Lung (tissue), 12 donors: Measurements from ENCODE around the gene SLC46A2. TPM values are rescaled to one million over a fixed set of nuclear protein-coding genes. Genes with fewer than 3 reads are reported as not detected.

Source experiments
- ATAC-seq: fragments of 200-7000 bp; cut with Tn5 transposase; one replicate; pipeline ENCODE4 v1.9.1; 2020; ENCODE audit warnings: moderate number of reproducible peaks; ENCODE audit not compliant: insufficient read depth, low FRiP score
- DNase-seq, 3 donors: peaks; one replicate each; pipeline ENCODE4 v3.0.0-alpha.2; 2013 to 2017
- H3K27ac ChIP-seq, 2 donors: one replicate each; pipeline ENCODE4 v1.5.1; 2013; ENCODE audit warnings: mild to moderate bottlenecking in 2 of 2, moderate library complexity in 2 of 2, control low read depth in 1 of 2, inconsistent platforms in 1 of 2, low read depth in 1 of 2, low read length in 1 of 2
- H3K27me3 ChIP-seq, 3 donors: one replicate each; pipeline ENCODE4 v1.5.1; 2013; ENCODE audit warnings: low read length in 2 of 3; ENCODE audit not compliant: control insufficient read depth in 3 of 3, insufficient read depth in 3 of 3
- H3K36me3 ChIP-seq, 4 donors: one replicate each; pipeline ENCODE4 v1.5.1; 2013; ENCODE audit warnings: low read length in 4 of 4, mild to moderate bottlenecking in 1 of 4, moderate library complexity in 1 of 4; ENCODE audit not compliant: control insufficient read depth in 4 of 4, insufficient read depth in 4 of 4
- H3K4me1 ChIP-seq, 5 donors: one replicate each; pipeline ENCODE4 v1.5.1; 2013; ENCODE audit warnings: low read length in 5 of 5, mild to moderate bottlenecking in 2 of 5, moderate library complexity in 1 of 5; ENCODE audit not compliant: control insufficient read depth in 5 of 5, insufficient read depth in 5 of 5
- H3K4me3 ChIP-seq: one replicate; pipeline ENCODE4 v1.5.1; 2013; ENCODE audit warnings: mild to moderate bottlenecking, control low read depth, moderate library complexity
- H3K9ac ChIP-seq, 2 donors: one replicate each; pipeline ENCODE4 v1.5.1; 2013; ENCODE audit warnings: low read length in 2 of 2, control low read depth in 1 of 2; ENCODE audit not compliant: insufficient read depth in 1 of 2
- H3K9me3 ChIP-seq, 4 donors: one replicate each; pipeline ENCODE4 v1.5.1; 2013; ENCODE audit warnings: low read length in 3 of 4, mild to moderate bottlenecking in 1 of 4, moderate library complexity in 1 of 4; ENCODE audit not compliant: control insufficient read depth in 4 of 4, insufficient read depth in 3 of 4
- CTCF ChIP-seq: IDR thresholded peaks from 2 replicates; pipeline ENCODE4 v1.5.1; 2012; ENCODE audit warnings: mild to moderate bottlenecking; ENCODE audit errors: control extremely low read depth, extremely low read depth
- WGBS, 2 donors: extraction: QIAGEN DNeasy Blood & Tissue Kit; methylation state at CpG; one replicate each; pipeline ENCODE4 v1.1.7; 2013; 5-methylcytosine and 5-hydroxymethylcytosine counted together
- polyA plus RNA-seq, 2 donors: library from polyadenylated mRNA; stranded (reverse); fragments of 200-250 nt; gene quantifications; one replicate each; pipeline ENCODE4 v1.2.1, GENCODE V29; 2013
- total RNA-seq, 2 donors: library from RNA; depleted of rRNA in 1 of 2; stranded (reverse); fragments of >200 nt in 1 of 2; gene quantifications; one replicate each; pipeline ENCODE4 v1.2.1, GENCODE V29; 2014 to 2021
- donor health status: control.
- donor health status: control.
- donor health status: Bipolar disorder and iron deficiency.
- donor health status: healthy.
- donor health status: DM: yes; HTN: yes; CAD: no.

The SLC46A2 gene
- total and polyA plus RNA-seq, 4 donors: 0.20 to 18.5 (median 13.6) TPM

GRCh38 chr9:112912636-112913035 lies 22.0 kb upstream of the SLC46A2 start:
- no peak overlapping the region for H3K27ac ChIP-seq
- no peak for TF ChIP-seq CTCF
- 89 to 91% methylated on average over 3 of the region's 3 CpGs for WGBS, 2 donors
- H3K36me3 ChIP-seq: no peaks in the 10 kb centered on the region
- no peak overlapping the region for H3K4me3 ChIP-seq
- peaks cover 0 to under 1% (median 0%) of the 10 kb centered on the region in 3 donors for H3K27me3 ChIP-seq
- no peak for ATAC-seq
- H3K9me3 ChIP-seq: peaks cover 0 to 3% (median 0%) of the 10 kb centered on the region in 4 donors
- no peaks in the 10 kb centered on the region for H3K4me1 ChIP-seq
- no peak for DNase-seq
- H3K9ac ChIP-seq: no peak overlapping the region

DNA sequence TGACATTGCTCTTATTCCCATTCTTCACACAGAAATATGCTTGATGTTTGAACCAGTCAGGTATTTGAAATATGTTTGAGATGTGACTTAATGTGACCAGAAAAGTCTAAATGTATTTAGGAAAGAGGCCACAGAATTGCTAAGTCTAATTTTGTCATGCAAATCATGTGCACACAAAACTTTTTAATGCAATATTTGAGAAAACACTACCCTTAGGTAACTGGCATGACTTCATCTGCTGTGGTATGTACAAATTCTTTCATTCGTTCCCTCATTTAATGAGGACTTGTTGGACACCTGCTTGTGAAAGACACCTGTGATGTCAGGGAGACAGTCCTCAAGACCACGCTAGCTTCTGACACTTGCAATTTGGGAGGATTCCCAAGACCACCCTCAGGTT lies 21.1 kb upstream of the SLC46A2 start:
- DNase-seq: no peak
- Histone ChIP-seq H3K9ac (no peak overlapping the region), H3K36me3 (no peaks in the 10 kb centered on the region), H3K27ac (no peak overlapping the region), H3K4me1 (no peaks in the 10 kb centered on the region), H3K9me3 (peaks cover 0 to 3% (median 0%) of the 10 kb centered on the region in 4 donors), H3K4me3 (no peak overlapping the region), H3K27me3 (peaks cover 0 to 2% (median 0%) of the 10 kb centered on the region in 3 donors)
- ATAC-seq: no peak
- 71 to 81% methylated on average over 2 of the region's 2 CpGs for whole genome bisulfite sequencing, 2 donors
- no peak for TF ChIP-seq CTCF

DNA sequence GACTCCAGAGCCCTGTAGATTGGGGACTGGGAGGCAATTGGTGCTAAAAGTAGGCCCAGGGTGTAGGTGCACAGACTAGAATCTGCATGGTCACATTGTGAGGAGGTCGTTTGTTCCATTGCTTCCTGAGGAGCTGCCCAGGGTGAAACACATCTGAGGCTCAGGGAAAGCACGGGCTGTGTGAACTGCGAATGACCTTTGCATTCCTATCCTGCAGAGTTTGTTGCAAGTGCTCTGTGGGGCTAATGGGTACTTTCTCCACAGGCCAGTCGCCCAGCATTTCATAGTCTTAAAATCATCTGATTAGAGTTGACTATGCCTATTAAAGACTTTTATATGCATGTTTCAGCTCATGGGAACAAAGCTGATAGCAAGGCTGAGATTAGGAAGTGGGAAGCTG lies 14.4 kb upstream of the SLC46A2 start:
- Histone ChIP-seq H3K9me3 (no peaks in the 10 kb centered on the region), H3K27me3 (peaks cover 0 to 2% (median 0%) of the 10 kb centered on the region in 3 donors), H3K9ac (no peak overlapping the region), H3K4me3 (no peak overlapping the region), H3K4me1 (no peaks in the 10 kb centered on the region), H3K27ac (no peak overlapping the region), H3K36me3 (no peaks in the 10 kb centered on the region)
- WGBS, 2 donors: 69 to 79% methylated on average over 4 of the region's 4 CpGs
- TF ChIP-seq CTCF: no peak
- DNase-seq: no peak
- no peak for ATAC-seq

GRCh38 chr9:112900901-112901300 lies 10.2 kb upstream of the SLC46A2 start:
- Histone ChIP-seq H3K27me3 (peaks cover 0 to 3% (median 2%) of the 10 kb centered on the region in 3 donors), H3K4me3 (no peak overlapping the region), H3K36me3 (no peaks in the 10 kb centered on the region), H3K4me1 (no peaks in the 10 kb centered on the region), H3K27ac (no peak overlapping the region), H3K9ac (no peak overlapping the region), H3K9me3 (no peaks in the 10 kb centered on the region)
- no peak for TF ChIP-seq CTCF
- DNase-seq (no peak), ATAC-seq (no peak)
- 69 to 76% methylated on average over 1 of the region's 1 CpG for WGBS, 2 donors
